OCI-LY1 (cell line): ENCODE results near the gene ZC3H10.

Experiments used
- CTCF ChIP-seq: fragments of 200-600 bp; sonication (generic), shearing (Covaris generic); IDR thresholded peaks from 2 replicates; pipeline ENCODE4 v1.5.1; 2017; ENCODE audit warnings: mild to moderate bottlenecking, antibody characterized with exemption, low read length, moderate library complexity, mixed read lengths
- EZH2 ChIP-seq: fragments of 200-600 bp; sonication (generic), shearing (Covaris generic); IDR thresholded peaks from 2 replicates; pipeline ENCODE4 v1.8.0; 2017; ENCODE audit warnings: borderline replicate concordance, mixed run types, mild to moderate bottlenecking, antibody characterized with exemption, low read length, moderate library complexity, mixed read lengths

GRCh38 chr12:56159482-56160192, 41.6 kb downstream of the ZC3H10 start:
- TF ChIP-seq CTCF: no peak; the same call in 1 of the 2 replicates
- TF ChIP-seq EZH2: no peak
